GM15510 (cell line): ENCODE results near the gene ASAP2.

Experiments used
- POLR2A ChIP-seq: IDR thresholded peaks from 3 replicates; pipeline ENCODE4 v1.6.1; 2011; ENCODE audit warnings: borderline replicate concordance; ENCODE audit not compliant: insufficient read length; ENCODE audit errors: extremely low read depth

Gene ASAP2

GRCh38 chr2:9258953-9259399, 52.4 kb downstream of the ASAP2 start:
- no peak for TF ChIP-seq POLR2A

GRCh38 chr2:9260464-9260918, 53.9 kb downstream of the ASAP2 start:
- TF ChIP-seq POLR2A = no peak

GRCh38 chr2:9261231-9261883, 54.7 kb downstream of the ASAP2 start:
- TF ChIP-seq POLR2A = no peak

- TF ChIP-seq POLR2A = no peak
These were observed 56.1 kb downstream of the ASAP2 start for GRCh38 chr2:9262671-9263171.

GRCh38 chr2:9263428-9263827, 56.8 kb downstream of the ASAP2 start:
- no peak for TF ChIP-seq POLR2A

GRCh38 chr2:9264301-9264700, 57.7 kb downstream of the ASAP2 start:
- no peak for TF ChIP-seq POLR2A

- no peak for TF ChIP-seq POLR2A
These were observed 60.1 kb downstream of the ASAP2 start for GRCh38 chr2:9266711-9267110.

GRCh38 chr2:9268301-9269080, 61.9 kb downstream of the ASAP2 start:
- TF ChIP-seq POLR2A = no peak

- TF ChIP-seq POLR2A = no peak
These were observed 62.7 kb downstream of the ASAP2 start for GRCh38 chr2:9269295-9269694.

- no peak for TF ChIP-seq POLR2A
These were observed 63.2 kb downstream of the ASAP2 start for GRCh38 chr2:9269695-9270360.

GRCh38 chr2:9271091-9271490, 64.5 kb downstream of the ASAP2 start:
- no peak for TF ChIP-seq POLR2A

GRCh38 chr2:9271691-9272090, 65.1 kb downstream of the ASAP2 start:
- TF ChIP-seq POLR2A = no peak

- TF ChIP-seq POLR2A = no peak
These were observed 67.0 kb downstream of the ASAP2 start for GRCh38 chr2:9273486-9274130.

GRCh38 chr2:9274701-9275343, 68.2 kb downstream of the ASAP2 start:
- no peak for TF ChIP-seq POLR2A
